ENCODE measurements around the gene SLC1A4. TPM values are rescaled to one million over a fixed set of nuclear protein-coding genes. Genes with fewer than 3 reads are reported as not detected.

Gene SLC1A4
- total and polyA plus RNA-seq, 8 donors = 10.9 to 72.7 (median 23.1) TPM

GRCh38 chr2:64952511-64953482 lies 36.4 kb upstream of the SLC1A4 start:
- Histone ChIP-seq H3K36me3 (no peaks in the 10 kb centered on the region), H3K9me3 (no peaks in the 10 kb centered on the region), H3K4me1 (no peaks in the 10 kb centered on the region), H3K27ac (no peak overlapping the region), H3K4me3 (no peak overlapping the region), H3K27me3 (no peaks in the 10 kb centered on the region)
- intact Hi-C loops (cut with DNase I) = no loop called here
- DNase-seq = no peak
- no peak for FAIRE-seq
- 79 to 89% methylated on average over 15 of the region's 15 CpGs for WGBS, 2 donors
- ATAC-seq = no peak
- TF ChIP-seq CTCF (IDR thresholded peaks at IDR 0.05) = no peak

- Histone ChIP-seq H3K27ac (no peak overlapping the region), H3K36me3 (no peaks in the 10 kb centered on the region), H3K27me3 (no peaks in the 10 kb centered on the region), H3K4me3 (no peak overlapping the region), H3K9me3 (no peaks in the 10 kb centered on the region), H3K4me1 (no peaks in the 10 kb centered on the region)
- FAIRE-seq (no peak), DNase-seq (no peak), ATAC-seq (no peak)
- no peak for TF ChIP-seq CTCF (IDR thresholded peaks at IDR 0.05)
- intact Hi-C loops (cut with DNase I) = no loop called here
- WGBS, 2 donors = 86 to 91% methylated on average over 2 of the region's 2 CpGs
Observed at GRCh38 chr2:64955467-64955866, 33.7 kb upstream of the SLC1A4 start.

- H3K27ac ChIP-seq = no peak overlapping the region
- no peak overlapping the region for H3K4me3 ChIP-seq
- 80 to 86% methylated on average over 9 of the region's 9 CpGs for WGBS, 2 donors
- no peak for TF ChIP-seq CTCF (IDR thresholded peaks at IDR 0.05)
- no peak for DNase-seq
- no peaks in the 10 kb centered on the region for H3K36me3 ChIP-seq
- H3K4me1 ChIP-seq = no peaks in the 10 kb centered on the region
- no peaks in the 10 kb centered on the region for H3K27me3 ChIP-seq
- no peak for FAIRE-seq
- no peak for ATAC-seq
- intact Hi-C loops (cut with DNase I) = no loop called here
- H3K9me3 ChIP-seq = no peaks in the 10 kb centered on the region
Observed at GRCh38 chr2:64957109-64957903, 31.9 kb upstream of the SLC1A4 start.

- no peaks in the 10 kb centered on the region for H3K9me3 ChIP-seq
- no peaks in the 10 kb centered on the region for H3K4me1 ChIP-seq
- no peak for FAIRE-seq
- WGBS, 2 donors = 87 to 91% methylated on average over 9 of the region's 9 CpGs
- no peak overlapping the region for H3K4me3 ChIP-seq
- no peaks in the 10 kb centered on the region for H3K27me3 ChIP-seq
- no peak overlapping the region for H3K27ac ChIP-seq
- no peak for ATAC-seq
- intact Hi-C loops (cut with DNase I) = no loop called here
- TF ChIP-seq CTCF (IDR thresholded peaks at IDR 0.05) = no peak
- no peak for DNase-seq
- no peaks in the 10 kb centered on the region for H3K36me3 ChIP-seq
Observed at GRCh38 chr2:64958556-64958955, 30.6 kb upstream of the SLC1A4 start.

Measured in pancreas (tissue), 10 donors.